ENCODE data around the gene FAM240A. TPM values are rescaled to one million over a fixed set of nuclear protein-coding genes. Genes with fewer than 3 reads are reported as not detected.
A peak's percentile ranks its signal among the peaks of the same experiment; 100 is the strongest.

FAM240A gene
- total RNA-seq: 0.05 TPM
- 0.37 TPM for polyA plus RNA-seq
- long read RNA-seq, donor 1: 0 reads
- long read RNA-seq, donor 2: 0 reads
- long read RNA-seq, donor 3: 0 reads
- long read RNA-seq, donor 4: 0 reads
- long read RNA-seq, donor 5: 0 reads
- long read RNA-seq, donor 6: 0 reads
- long read RNA-seq, donor 7: 0 reads
- long read RNA-seq, donor 8: 0 reads
- long read RNA-seq, donor 9: 0 reads
- long read RNA-seq, donor 10: 0 reads

DNA sequence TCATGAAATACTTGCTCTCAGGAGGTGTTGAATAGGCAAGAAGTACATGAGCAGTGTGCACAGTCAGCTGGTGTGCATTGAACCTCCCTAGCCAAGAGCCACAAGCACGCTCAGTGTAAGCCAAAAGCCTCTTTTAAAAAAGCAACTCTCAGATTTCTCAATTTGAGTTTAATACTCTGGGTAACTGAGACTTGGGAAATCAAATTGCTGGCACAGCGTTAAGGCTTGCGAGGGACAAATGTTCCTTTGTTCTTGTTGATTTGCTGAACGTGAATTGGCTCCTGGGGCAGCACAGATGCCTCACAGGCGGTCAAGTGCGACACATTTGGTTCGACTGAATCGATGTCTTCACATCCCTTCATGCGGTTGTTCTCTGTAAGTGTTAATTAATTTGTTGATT, at the start of gene FAM240A:
Gene FAM240A (plus strand): TSS at position 202 of the 400 bp plus-strand sequence. CDS start 159 bp downstream, at position 361.
- Histone ChIP-seq H3K36me3 (ENCODE audit: control insufficient read depth in 2 of 2, insufficient read depth in 2 of 2, low read length in 1 of 2) (no peaks in the 10 kb centered on the region), H3K27ac (ENCODE audit: low read depth in 1 of 2, low read length in 1 of 2) (peak within 1 kb of the TSS; percentile 25 to 36), H3K4me1 (ENCODE audit: control insufficient read depth in 2 of 2, insufficient read depth in 2 of 2, low read length in 2 of 2) (peaks cover 0 to 7% of the 10 kb centered on the region in 2 donors), H3K27me3 (ENCODE audit: control insufficient read depth in 2 of 2, insufficient read depth in 1 of 2, low read length in 1 of 2) (no peaks in the 10 kb centered on the region), H3K9me3 (ENCODE audit: control insufficient read depth in 2 of 2, insufficient read depth in 1 of 2, low read length in 1 of 2) (no peaks in the 10 kb centered on the region), H3K4me3 (ENCODE audit: low read length in 2 of 2) (no peak within 1 kb of the TSS)
- 79% methylated on average over 9 of the region's 9 CpGs for WGBS
- DNase-seq (ENCODE audit: low read depth in 6 of 9, low spot score in 9 of 9): no peak

DNA sequence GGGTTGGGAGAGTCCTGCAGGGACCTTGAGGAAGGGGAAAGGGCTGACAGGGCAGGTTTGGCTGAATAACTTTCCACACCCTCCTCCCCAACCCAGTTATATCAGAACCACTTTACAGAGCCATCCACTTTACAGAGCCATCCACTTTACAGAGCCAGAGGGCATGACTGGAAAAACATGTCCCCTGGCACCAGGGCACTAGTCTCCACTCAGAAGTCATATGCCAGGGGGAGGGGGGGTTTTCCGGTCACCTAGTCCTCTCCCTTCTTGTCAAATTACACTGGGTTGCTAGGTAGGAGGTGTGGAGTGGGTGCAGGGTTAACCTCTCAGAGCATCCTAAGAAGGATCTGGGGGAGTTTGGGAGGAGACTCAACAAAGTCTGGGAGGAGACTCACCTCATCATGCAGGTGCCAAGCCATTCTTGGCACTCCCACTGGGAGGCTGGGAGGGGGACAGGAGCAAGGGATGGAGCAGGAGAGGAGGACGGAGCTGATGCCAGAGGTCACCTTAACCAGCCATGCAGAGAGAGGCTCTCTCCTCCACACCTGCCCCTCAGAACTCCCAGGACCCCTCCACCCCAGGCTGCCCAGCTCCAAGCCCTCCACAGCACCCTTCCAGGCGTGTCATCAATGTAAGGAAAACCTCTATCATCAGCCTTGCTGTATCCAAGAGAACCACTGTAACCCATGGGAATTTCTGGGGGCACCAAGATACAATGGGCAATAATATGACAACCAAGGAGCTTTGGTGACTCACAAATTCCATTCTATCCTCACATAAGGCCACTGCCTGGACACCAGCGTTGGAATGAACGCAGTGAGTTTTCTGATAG, 47.9 kb upstream of the FAM240A start:
- no peak for DNase-seq (ENCODE audit: low read depth in 6 of 9, low spot score in 9 of 9)
- 99% methylated on average over 5 of the region's 5 CpGs for WGBS
- H3K9me3 ChIP-seq (ENCODE audit: control insufficient read depth in 2 of 2, insufficient read depth in 1 of 2, low read length in 1 of 2): peaks cover 0 to 5% of the 10 kb centered on the region in 2 donors
- H3K36me3 ChIP-seq (ENCODE audit: control insufficient read depth in 2 of 2, insufficient read depth in 2 of 2, low read length in 1 of 2): no peaks in the 10 kb centered on the region
- H3K27ac ChIP-seq (ENCODE audit: low read depth in 1 of 2, low read length in 1 of 2): no peak overlapping the region
- H3K27me3 ChIP-seq (ENCODE audit: control insufficient read depth in 2 of 2, insufficient read depth in 1 of 2, low read length in 1 of 2): peaks cover 3 to 27% of the 10 kb centered on the region in 2 donors
- H3K4me3 ChIP-seq (ENCODE audit: low read length in 2 of 2): no peak overlapping the region
- peaks cover 3 to 20% of the 10 kb centered on the region in 2 donors for H3K4me1 ChIP-seq (ENCODE audit: control insufficient read depth in 2 of 2, insufficient read depth in 2 of 2, low read length in 2 of 2)

DNA sequence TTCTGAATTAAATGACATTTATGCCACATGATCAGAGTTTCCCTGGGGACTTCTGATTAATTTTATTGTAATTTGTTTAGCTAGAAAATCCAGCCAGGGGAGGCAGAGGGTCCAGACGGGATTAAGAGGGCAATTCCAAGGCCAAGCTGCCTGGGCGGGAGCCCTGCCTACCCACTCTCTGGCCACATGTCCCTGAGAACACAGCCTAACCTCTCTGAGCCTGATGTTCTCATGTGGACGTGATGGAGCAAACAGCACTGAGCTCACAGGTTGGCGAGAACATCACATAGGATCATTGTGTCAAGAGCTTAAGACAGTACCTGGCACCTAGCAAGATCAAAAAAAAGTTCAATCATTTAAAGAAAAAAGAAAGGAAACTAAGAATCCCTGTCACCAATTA, 47.2 kb upstream of the FAM240A start:
- H3K9me3 ChIP-seq (ENCODE audit: control insufficient read depth in 2 of 2, insufficient read depth in 1 of 2, low read length in 1 of 2): peaks cover 0 to 5% of the 10 kb centered on the region in 2 donors
- WGBS: 94% methylated on average over 4 of the region's 4 CpGs
- no peaks in the 10 kb centered on the region for H3K36me3 ChIP-seq (ENCODE audit: control insufficient read depth in 2 of 2, insufficient read depth in 2 of 2, low read length in 1 of 2)
- no peak for DNase-seq (ENCODE audit: low read depth in 6 of 9, low spot score in 9 of 9)
- peaks cover 3 to 27% of the 10 kb centered on the region in 2 donors for H3K27me3 ChIP-seq (ENCODE audit: control insufficient read depth in 2 of 2, insufficient read depth in 1 of 2, low read length in 1 of 2)
- H3K27ac ChIP-seq (ENCODE audit: low read depth in 1 of 2, low read length in 1 of 2): no peak overlapping the region
- H3K4me3 ChIP-seq (ENCODE audit: low read length in 2 of 2): peak overlapping the region; percentile 52 to 59
- peaks cover 3 to 20% of the 10 kb centered on the region in 2 donors for H3K4me1 ChIP-seq (ENCODE audit: control insufficient read depth in 2 of 2, insufficient read depth in 2 of 2, low read length in 2 of 2)

DNA sequence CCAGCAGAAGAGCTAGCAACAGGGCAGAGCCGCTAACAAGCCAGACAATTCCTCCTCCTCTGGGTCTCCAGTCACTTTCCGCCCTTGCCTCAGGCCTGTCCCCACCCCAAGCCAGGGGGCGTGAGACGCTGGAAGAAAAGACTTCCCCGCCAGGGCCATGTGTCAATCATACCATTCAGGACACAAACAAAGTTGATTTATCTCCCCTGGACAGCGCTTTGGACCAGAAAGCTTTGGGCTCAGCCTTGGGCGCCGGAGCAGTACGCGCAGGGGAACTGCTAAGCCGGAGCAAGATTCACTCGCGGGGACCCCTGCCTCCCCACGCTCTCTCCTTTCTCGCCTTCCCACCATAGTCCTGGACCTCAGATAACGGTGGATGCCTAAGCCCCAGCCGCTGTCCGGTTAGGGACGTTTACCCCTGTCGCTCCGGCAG, 46.7 kb upstream of the FAM240A start:
- peaks cover 3 to 20% of the 10 kb centered on the region in 2 donors for H3K4me1 ChIP-seq (ENCODE audit: control insufficient read depth in 2 of 2, insufficient read depth in 2 of 2, low read length in 2 of 2)

GRCh38 chr3:46566040-46566641, 46.2 kb upstream of the FAM240A start, which contains the start of gene LRRC2:
Gene LRRC2 (minus strand): TSS chr3:46566302. CDS start chr3:46551591, 14,711 bp downstream.
- peak in 2 of 9 donors; percentile 55 to 72 for DNase-seq (ENCODE audit: low read depth in 6 of 9, low spot score in 9 of 9)
- Histone ChIP-seq H3K27me3 (ENCODE audit: control insufficient read depth in 2 of 2, insufficient read depth in 1 of 2, low read length in 1 of 2) (peaks cover 3 to 27% of the 10 kb centered on the region in 2 donors), H3K36me3 (ENCODE audit: control insufficient read depth in 2 of 2, insufficient read depth in 2 of 2, low read length in 1 of 2) (no peaks in the 10 kb centered on the region), H3K9me3 (ENCODE audit: control insufficient read depth in 2 of 2, insufficient read depth in 1 of 2, low read length in 1 of 2) (peaks cover 0 to 5% of the 10 kb centered on the region in 2 donors), H3K27ac (ENCODE audit: low read depth in 1 of 2, low read length in 1 of 2) (peak within 1 kb of the TSS in 1 of 2 donors; percentile 39), H3K4me1 (ENCODE audit: control insufficient read depth in 2 of 2, insufficient read depth in 2 of 2, low read length in 2 of 2) (peaks cover 3 to 20% of the 10 kb centered on the region in 2 donors), H3K4me3 (ENCODE audit: low read length in 2 of 2) (peak within 1 kb of the TSS; percentile 52 to 59)
- 8% methylated on average over 39 of the region's 39 CpGs for WGBS

More for the DNA sequence above, 46.7 kb upstream of the FAM240A start:
- WGBS: 13% methylated on average over 21 of the region's 21 CpGs
- H3K4me3 ChIP-seq (ENCODE audit: low read length in 2 of 2): peak overlapping the region; percentile 52 to 59
- peak in 1 of 9 donors; percentile 48 for DNase-seq (ENCODE audit: low read depth in 6 of 9, low spot score in 9 of 9)
- peaks cover 0 to 5% of the 10 kb centered on the region in 2 donors for H3K9me3 ChIP-seq (ENCODE audit: control insufficient read depth in 2 of 2, insufficient read depth in 1 of 2, low read length in 1 of 2)
- no peaks in the 10 kb centered on the region for H3K36me3 ChIP-seq (ENCODE audit: control insufficient read depth in 2 of 2, insufficient read depth in 2 of 2, low read length in 1 of 2)
- peak overlapping the region in 1 of 2 donors; percentile 25 for H3K27ac ChIP-seq (ENCODE audit: low read depth in 1 of 2, low read length in 1 of 2)
- H3K27me3 ChIP-seq (ENCODE audit: control insufficient read depth in 2 of 2, insufficient read depth in 1 of 2, low read length in 1 of 2): peaks cover 3 to 27% of the 10 kb centered on the region in 2 donors

- H3K36me3 ChIP-seq (ENCODE audit: control insufficient read depth in 2 of 2, insufficient read depth in 2 of 2, low read length in 1 of 2): no peaks in the 10 kb centered on the region
- peaks cover under 1 to 30% of the 10 kb centered on the region in 2 donors for H3K27me3 ChIP-seq (ENCODE audit: control insufficient read depth in 2 of 2, insufficient read depth in 1 of 2, low read length in 1 of 2)
- DNase-seq (ENCODE audit: low read depth in 6 of 9, low spot score in 9 of 9): no peak
- peaks cover 0 to 12% of the 10 kb centered on the region in 2 donors for H3K4me1 ChIP-seq (ENCODE audit: control insufficient read depth in 2 of 2, insufficient read depth in 2 of 2, low read length in 2 of 2)
- no peak overlapping the region for H3K4me3 ChIP-seq (ENCODE audit: low read length in 2 of 2)
- 82% methylated on average over 3 of the region's 3 CpGs for WGBS
- no peaks in the 10 kb centered on the region for H3K9me3 ChIP-seq (ENCODE audit: control insufficient read depth in 2 of 2, insufficient read depth in 1 of 2, low read length in 1 of 2)
- no peak overlapping the region for H3K27ac ChIP-seq (ENCODE audit: low read depth in 1 of 2, low read length in 1 of 2)
Observed at GRCh38 chr3:46571684-46572083, 40.6 kb upstream of the FAM240A start.

DNA sequence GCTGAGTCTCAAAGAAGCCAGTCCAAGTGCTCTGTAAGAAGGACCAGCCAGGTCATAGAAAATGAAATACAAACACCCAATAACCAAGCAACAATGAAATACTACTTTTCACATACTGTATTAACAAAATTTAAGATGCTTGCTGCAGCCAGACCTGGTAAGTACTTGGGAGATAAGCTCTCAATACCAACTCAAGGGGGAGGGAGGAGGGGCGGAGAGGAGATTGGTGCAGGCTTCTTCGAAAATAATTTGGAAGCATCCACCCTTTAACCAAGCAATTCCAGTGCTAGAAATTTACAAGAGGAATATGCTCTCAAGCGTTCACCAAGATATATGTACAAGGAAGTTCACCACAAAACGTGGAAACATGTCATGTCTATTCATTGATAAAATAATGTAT, 38.6 kb upstream of the FAM240A start:
- WGBS: 72% methylated on average over 4 of the region's 4 CpGs

GRCh38 chr3:46574243-46574646, 38.1 kb upstream of the FAM240A start:
- Histone ChIP-seq H3K4me3 (ENCODE audit: low read length in 2 of 2) (no peak overlapping the region), H3K4me1 (ENCODE audit: control insufficient read depth in 2 of 2, insufficient read depth in 2 of 2, low read length in 2 of 2) (peaks cover 0 to 12% of the 10 kb centered on the region in 2 donors), H3K9me3 (ENCODE audit: control insufficient read depth in 2 of 2, insufficient read depth in 1 of 2, low read length in 1 of 2) (no peaks in the 10 kb centered on the region), H3K36me3 (ENCODE audit: control insufficient read depth in 2 of 2, insufficient read depth in 2 of 2, low read length in 1 of 2) (no peaks in the 10 kb centered on the region), H3K27ac (ENCODE audit: low read depth in 1 of 2, low read length in 1 of 2) (peak overlapping the region in 1 of 2 donors; percentile 53), H3K27me3 (ENCODE audit: control insufficient read depth in 2 of 2, insufficient read depth in 1 of 2, low read length in 1 of 2) (peaks cover 3 to 52% of the 10 kb centered on the region in 2 donors)
- WGBS: 91% methylated on average over 2 of the region's 2 CpGs
- peak in 1 of 9 donors; percentile 41 for DNase-seq (ENCODE audit: low read depth in 6 of 9, low spot score in 9 of 9)

More for the DNA sequence above, 38.6 kb upstream of the FAM240A start:
- Histone ChIP-seq H3K27me3 (ENCODE audit: control insufficient read depth in 2 of 2, insufficient read depth in 1 of 2, low read length in 1 of 2) (peaks cover 3 to 48% of the 10 kb centered on the region in 2 donors), H3K9me3 (ENCODE audit: control insufficient read depth in 2 of 2, insufficient read depth in 1 of 2, low read length in 1 of 2) (no peaks in the 10 kb centered on the region), H3K4me1 (ENCODE audit: control insufficient read depth in 2 of 2, insufficient read depth in 2 of 2, low read length in 2 of 2) (peaks cover 0 to 11% of the 10 kb centered on the region in 2 donors), H3K27ac (ENCODE audit: low read depth in 1 of 2, low read length in 1 of 2) (no peak overlapping the region), H3K4me3 (ENCODE audit: low read length in 2 of 2) (no peak overlapping the region), H3K36me3 (ENCODE audit: control insufficient read depth in 2 of 2, insufficient read depth in 2 of 2, low read length in 1 of 2) (no peaks in the 10 kb centered on the region)
- DNase-seq (ENCODE audit: low read depth in 6 of 9, low spot score in 9 of 9): no peak
